Measurements from ENCODE around the gene CUL2.

Gene CUL2

GRCh38 chr10:35090162-35090954 lies at the start of gene CUL2:
Gene CUL2, minus strand, starts transcription at chr10:35090341. Its CDS starts 19,024 bp downstream, at chr10:35071317.
- no peaks in the 10 kb centered on the region for H3K4me1 ChIP-seq (ENCODE audit: control insufficient read depth, insufficient read depth, low read length)
- H3K4me3 ChIP-seq (ENCODE audit: low read length) = peak within 1 kb of the TSS; percentile 83
- H3K27me3 ChIP-seq (ENCODE audit: control insufficient read depth, insufficient read depth, low read length) = no peaks in the 10 kb centered on the region
- no CpG with 5 or more reads among the region's 59 CpGs for WGBS (ENCODE audit: insufficient coverage, insufficient read length)
- no peaks in the 10 kb centered on the region for H3K36me3 ChIP-seq (ENCODE audit: control insufficient read depth, insufficient read depth, low read length)
- no peaks in the 10 kb centered on the region for H3K9me3 ChIP-seq (ENCODE audit: control insufficient read depth, insufficient read depth, low read length)
- no peak within 1 kb of the TSS for H3K27ac ChIP-seq (ENCODE audit: low read length)
- DNase-seq (ENCODE audit: low read depth, low spot score) = peak; percentile 54

- Histone ChIP-seq H3K36me3 (ENCODE audit: control insufficient read depth, insufficient read depth, low read length) (no peaks in the 10 kb centered on the region), H3K27ac (ENCODE audit: low read length) (no peak overlapping the region), H3K4me1 (ENCODE audit: control insufficient read depth, insufficient read depth, low read length) (no peaks in the 10 kb centered on the region), H3K9me3 (ENCODE audit: control insufficient read depth, insufficient read depth, low read length) (no peaks in the 10 kb centered on the region), H3K27me3 (ENCODE audit: control insufficient read depth, insufficient read depth, low read length) (no peaks in the 10 kb centered on the region), H3K4me3 (ENCODE audit: low read length) (no peak overlapping the region)
- WGBS (ENCODE audit: insufficient coverage, insufficient read length) = no CpG with 5 or more reads among the region's 4 CpGs
- no peak for DNase-seq (ENCODE audit: low read depth, low spot score)
Observed at GRCh38 chr10:35136263-35136815, 46.2 kb upstream of the CUL2 start.

GRCh38 chr10:35135861-35136260 lies 45.7 kb upstream of the CUL2 start:
- no peaks in the 10 kb centered on the region for H3K4me1 ChIP-seq (ENCODE audit: control insufficient read depth, insufficient read depth, low read length)
- no peak overlapping the region for H3K4me3 ChIP-seq (ENCODE audit: low read length)
- H3K27ac ChIP-seq (ENCODE audit: low read length) = no peak overlapping the region
- no peaks in the 10 kb centered on the region for H3K9me3 ChIP-seq (ENCODE audit: control insufficient read depth, insufficient read depth, low read length)
- H3K36me3 ChIP-seq (ENCODE audit: control insufficient read depth, insufficient read depth, low read length) = no peaks in the 10 kb centered on the region
- no peak for DNase-seq (ENCODE audit: low read depth, low spot score)
- H3K27me3 ChIP-seq (ENCODE audit: control insufficient read depth, insufficient read depth, low read length) = no peaks in the 10 kb centered on the region
- WGBS (ENCODE audit: insufficient coverage, insufficient read length) = no CpG with 5 or more reads among the region's 5 CpGs

GRCh38 chr10:35133586-35133985 lies 43.4 kb upstream of the CUL2 start:
- Histone ChIP-seq H3K27me3 (ENCODE audit: control insufficient read depth, insufficient read depth, low read length) (no peaks in the 10 kb centered on the region), H3K4me1 (ENCODE audit: control insufficient read depth, insufficient read depth, low read length) (no peaks in the 10 kb centered on the region), H3K4me3 (ENCODE audit: low read length) (no peak overlapping the region), H3K9me3 (ENCODE audit: control insufficient read depth, insufficient read depth, low read length) (no peaks in the 10 kb centered on the region), H3K36me3 (ENCODE audit: control insufficient read depth, insufficient read depth, low read length) (no peaks in the 10 kb centered on the region), H3K27ac (ENCODE audit: low read length) (no peak overlapping the region)
- WGBS (ENCODE audit: insufficient coverage, insufficient read length) = no CpG with 5 or more reads among the region's 1 CpG
- no peak for DNase-seq (ENCODE audit: low read depth, low spot score)

- Histone ChIP-seq H3K4me1 (ENCODE audit: control insufficient read depth, insufficient read depth, low read length) (no peaks in the 10 kb centered on the region), H3K36me3 (ENCODE audit: control insufficient read depth, insufficient read depth, low read length) (no peaks in the 10 kb centered on the region), H3K4me3 (ENCODE audit: low read length) (no peak overlapping the region), H3K9me3 (ENCODE audit: control insufficient read depth, insufficient read depth, low read length) (no peaks in the 10 kb centered on the region), H3K27me3 (ENCODE audit: control insufficient read depth, insufficient read depth, low read length) (no peaks in the 10 kb centered on the region), H3K27ac (ENCODE audit: low read length) (no peak overlapping the region)
- no CpG with 5 or more reads among the region's 2 CpGs for WGBS (ENCODE audit: insufficient coverage, insufficient read length)
- no peak for DNase-seq (ENCODE audit: low read depth, low spot score)
Observed at GRCh38 chr10:35132727-35133126, 42.6 kb upstream of the CUL2 start.

GRCh38 chr10:35130663-35131062 lies 40.5 kb upstream of the CUL2 start:
- DNase-seq (ENCODE audit: low read depth, low spot score) = no peak
- H3K36me3 ChIP-seq (ENCODE audit: control insufficient read depth, insufficient read depth, low read length) = no peaks in the 10 kb centered on the region
- no CpG with 5 or more reads among the region's 4 CpGs for WGBS (ENCODE audit: insufficient coverage, insufficient read length)
- H3K4me3 ChIP-seq (ENCODE audit: low read length) = no peak overlapping the region
- H3K27me3 ChIP-seq (ENCODE audit: control insufficient read depth, insufficient read depth, low read length) = no peaks in the 10 kb centered on the region
- no peak overlapping the region for H3K27ac ChIP-seq (ENCODE audit: low read length)
- no peaks in the 10 kb centered on the region for H3K4me1 ChIP-seq (ENCODE audit: control insufficient read depth, insufficient read depth, low read length)
- no peaks in the 10 kb centered on the region for H3K9me3 ChIP-seq (ENCODE audit: control insufficient read depth, insufficient read depth, low read length)

- no peaks in the 10 kb centered on the region for H3K9me3 ChIP-seq (ENCODE audit: control insufficient read depth, insufficient read depth, low read length)
- 100% methylated on average over 1 of the region's 1 CpG for WGBS (ENCODE audit: insufficient coverage, insufficient read length)
- no peak for DNase-seq (ENCODE audit: low read depth, low spot score)
- H3K4me1 ChIP-seq (ENCODE audit: control insufficient read depth, insufficient read depth, low read length) = no peaks in the 10 kb centered on the region
- no peak overlapping the region for H3K27ac ChIP-seq (ENCODE audit: low read length)
- no peak overlapping the region for H3K4me3 ChIP-seq (ENCODE audit: low read length)
- H3K36me3 ChIP-seq (ENCODE audit: control insufficient read depth, insufficient read depth, low read length) = no peaks in the 10 kb centered on the region
- no peaks in the 10 kb centered on the region for H3K27me3 ChIP-seq (ENCODE audit: control insufficient read depth, insufficient read depth, low read length)
Observed at GRCh38 chr10:35129185-35129674, 39.1 kb upstream of the CUL2 start.

GRCh38 chr10:35127289-35127891 lies 37.2 kb upstream of the CUL2 start:
- Histone ChIP-seq H3K27me3 (ENCODE audit: control insufficient read depth, insufficient read depth, low read length) (no peaks in the 10 kb centered on the region), H3K36me3 (ENCODE audit: control insufficient read depth, insufficient read depth, low read length) (no peaks in the 10 kb centered on the region), H3K4me1 (ENCODE audit: control insufficient read depth, insufficient read depth, low read length) (no peaks in the 10 kb centered on the region), H3K9me3 (ENCODE audit: control insufficient read depth, insufficient read depth, low read length) (no peaks in the 10 kb centered on the region), H3K4me3 (ENCODE audit: low read length) (peak overlapping the region; percentile 85), H3K27ac (ENCODE audit: low read length) (peak overlapping the region; percentile 39)
- no CpG with 5 or more reads among the region's 56 CpGs for WGBS (ENCODE audit: insufficient coverage, insufficient read length)
- no peak for DNase-seq (ENCODE audit: low read depth, low spot score)

GRCh38 chr10:35126530-35127288 lies 36.6 kb upstream of the CUL2 start, which contains the start of gene CREM:
Gene CREM, plus strand, starts transcription at chr10:35126846. Its CDS starts 10,990 bp downstream, at chr10:35137836.
- DNase-seq (ENCODE audit: low read depth, low spot score) = peak; percentile 74
- Histone ChIP-seq H3K36me3 (ENCODE audit: control insufficient read depth, insufficient read depth, low read length) (no peaks in the 10 kb centered on the region), H3K27ac (ENCODE audit: low read length) (peak within 1 kb of the TSS; percentile 39), H3K4me3 (ENCODE audit: low read length) (peak within 1 kb of the TSS; percentile 85), H3K27me3 (ENCODE audit: control insufficient read depth, insufficient read depth, low read length) (no peaks in the 10 kb centered on the region), H3K4me1 (ENCODE audit: control insufficient read depth, insufficient read depth, low read length) (no peaks in the 10 kb centered on the region), H3K9me3 (ENCODE audit: control insufficient read depth, insufficient read depth, low read length) (no peaks in the 10 kb centered on the region)
- WGBS (ENCODE audit: insufficient coverage, insufficient read length) = no CpG with 5 or more reads among the region's 80 CpGs

- no peaks in the 10 kb centered on the region for H3K36me3 ChIP-seq (ENCODE audit: control insufficient read depth, insufficient read depth, low read length)
- H3K27ac ChIP-seq (ENCODE audit: low read length) = no peak overlapping the region
- H3K27me3 ChIP-seq (ENCODE audit: control insufficient read depth, insufficient read depth, low read length) = no peaks in the 10 kb centered on the region
- H3K9me3 ChIP-seq (ENCODE audit: control insufficient read depth, insufficient read depth, low read length) = no peaks in the 10 kb centered on the region
- peak overlapping the region; percentile 28; the same call in 1 of the 2 replicates for H3K4me3 ChIP-seq (ENCODE audit: low read length)
- H3K4me1 ChIP-seq (ENCODE audit: control insufficient read depth, insufficient read depth, low read length) = no peaks in the 10 kb centered on the region
- no CpG with 5 or more reads among the region's 13 CpGs for WGBS (ENCODE audit: insufficient coverage, insufficient read length)
- DNase-seq (ENCODE audit: low read depth, low spot score) = no peak
Observed at GRCh38 chr10:35126062-35126529, 36.0 kb upstream of the CUL2 start.

Measured in iPS DF 6.9 (cell line).